ENCODE data around the gene ENTHD1. TPM values are rescaled to one million over a fixed set of nuclear protein-coding genes. Genes with fewer than 3 reads are reported as not detected.

Gene ENTHD1
- total and polyA plus RNA-seq, 2 of the 8 experiments (the other 6 are each of a cell fraction or from before 2014, with no cell fraction given): not detected

- Histone ChIP-seq H3K4me2 (ENCODE audit: insufficient read depth in 1 of 2, low read depth in 2 of 2, low read length in 2 of 2) (no peak overlapping the region), H3K56ac (replicated peaks; ENCODE audit: insufficient read length, low read depth, low read length) (no peak overlapping the region), H3K23ac (ENCODE audit: insufficient read length) (no peak overlapping the region), H2BK15ac (ENCODE audit: low read length) (no peak overlapping the region), H3K4me3 (ENCODE audit: extremely low read depth in 1 of 4, insufficient read depth in 2 of 4, low read depth in 3 of 4, low read length in 4 of 4) (no peak overlapping the region), H3K4me1 (replicated peaks in 1 of 4; ENCODE audit: control insufficient read depth in 3 of 4, insufficient read depth in 4 of 4, low read length in 3 of 4) (no peaks in the 10 kb centered on the region), H4K20me1 (replicated peaks in 1 of 2; ENCODE audit: control insufficient read depth in 1 of 2, insufficient read depth in 2 of 2, low read length in 2 of 2) (no peaks in the 10 kb centered on the region), H3K79me1 (ENCODE audit: low read depth, low read length) (no peaks in the 10 kb centered on the region), H3K79me2 (ENCODE audit: control insufficient read depth in 1 of 2, insufficient read depth in 2 of 2, low read length in 2 of 2) (no peaks in the 10 kb centered on the region), H3K27ac (ENCODE audit: low read depth, low read length) (no peak overlapping the region), H4K91ac (replicated peaks; ENCODE audit: insufficient read length, low read length) (no peak overlapping the region), H3K9ac (replicated peaks in 1 of 4; ENCODE audit: extremely low read depth in 1 of 4, low read depth in 3 of 4, low read length in 3 of 4) (no peak overlapping the region), H3K18ac (ENCODE audit: extremely low read depth, low read length) (no peak overlapping the region), H2BK20ac (ENCODE audit: low read length) (no peak overlapping the region), H3K36me3 (ENCODE audit: control insufficient read depth in 2 of 4, insufficient read depth in 4 of 4, low read length in 3 of 4) (no peaks in the 10 kb centered on the region), H4K8ac (ENCODE audit: extremely low read depth, insufficient read depth, low read length) (no peak overlapping the region), H2BK12ac (ENCODE audit: low read depth, low read length) (no peak overlapping the region), H2AK5ac (ENCODE audit: low read depth, low read length) (no peak overlapping the region), H2BK120ac (replicated peaks; ENCODE audit: low read depth, low read length) (no peak overlapping the region), H2BK5ac (ENCODE audit: low read depth, low read length) (no peak overlapping the region), H3K4ac (replicated peaks; ENCODE audit: insufficient read length, low read depth, low read length) (no peak overlapping the region), H4K5ac (ENCODE audit: insufficient read length, low read depth, low read length) (no peak overlapping the region), H2AFZ (ENCODE audit: low read length) (no peak overlapping the region), H3K23me2 (ENCODE audit: low read depth, low read length) (no peaks in the 10 kb centered on the region), H3K9me3 (ENCODE audit: insufficient read depth in 2 of 2, low read depth in 1 of 2, low read length in 1 of 2) (no peaks in the 10 kb centered on the region), H3K14ac (ENCODE audit: insufficient read length) (no peak overlapping the region), H3K27me3 (replicated peaks in 1 of 4; ENCODE audit: control insufficient read depth in 3 of 4, extremely low read depth in 1 of 4, insufficient read depth in 3 of 4, low read length in 3 of 4) (no peaks in the 10 kb centered on the region; a peak in 1 of 7 replicates)
- ChIA-PET POLR2A (ENCODE audit: partially characterized antibody) (no interaction called here), CTCF (ENCODE audit: partially characterized antibody) (interaction anchor here (1.0 to 1.5 kb wide), 2 partner anchors 19 to 249 kb away, joined by 3 read pairs; no protein-coding TSS in a partner anchor)
- FAIRE-seq (no peak), DNase-seq (ENCODE audit: low read depth in 1 of 2, low spot score in 2 of 2) (no peak)
- 92% methylated on average over 5 of the region's 5 CpGs; no CpG with 5 or more reads in 1 of the 2 experiments for WGBS, 2 experiments (ENCODE audit: extremely low coverage in 1 of 2, insufficient coverage in 1 of 2, insufficient read length in 1 of 2, insufficient replicate concordance in 2 of 2, low coverage in 1 of 2, low lambda C conversion rate in 2 of 2, missing lambda C conversion rate in 1 of 2)
- TF ChIP-seq RAD21 (IDR thresholded peaks at IDR 0.05 in 1 of 2, conservative IDR thresholded peaks at IDR 0.05 in 1 of 2; ENCODE audit: low read depth in 2 of 2, low read length in 2 of 2): no peak
- TF ChIP-seq TAF1 (IDR thresholded peaks at IDR 0.05; ENCODE audit: low read depth, low read length): no peak
- TF ChIP-seq ATF3 (IDR thresholded peaks at IDR 0.05; ENCODE audit: insufficient read depth, low read depth, low read length): no peak
- TF ChIP-seq EGR1 (IDR thresholded peaks at IDR 0.05; ENCODE audit: borderline replicate concordance, low read depth, low read length): no peak
- no peak for TF ChIP-seq SIX5 (IDR thresholded peaks at IDR 0.05; ENCODE audit: low read depth, low read length)
- TF ChIP-seq FOSL1 (IDR thresholded peaks at IDR 0.05; ENCODE audit: insufficient read depth, low read depth, low read length): no peak
- TF ChIP-seq ATF2 (IDR thresholded peaks at IDR 0.05; ENCODE audit: low read length): no peak
- TF ChIP-seq CREB1 (IDR thresholded peaks at IDR 0.05): no peak
- no peak for TF ChIP-seq BRCA1 (IDR thresholded peaks at IDR 0.05; ENCODE audit: low read depth, low read length)
- no peak for TF ChIP-seq CHD2 (IDR thresholded peaks at IDR 0.05; ENCODE audit: low read length)
Measured at GRCh38 chr22:39777716-39778454, 115.7 kb downstream of the ENTHD1 start.

Data from H1 (cell line).